OCI-LY1 (cell line): ENCODE measurements around the gene FAM32A.

Experiments
- CTCF ChIP-seq: fragments of 200-600 bp; sonication (generic), shearing (Covaris generic); IDR thresholded peaks from 2 replicates; pipeline ENCODE4 v1.5.1; 2017; ENCODE audit warnings: mild to moderate bottlenecking, antibody characterized with exemption, low read length, moderate library complexity, mixed read lengths
- EZH2 ChIP-seq: fragments of 200-600 bp; sonication (generic), shearing (Covaris generic); IDR thresholded peaks from 2 replicates; pipeline ENCODE4 v1.8.0; 2017; ENCODE audit warnings: borderline replicate concordance, mixed run types, mild to moderate bottlenecking, antibody characterized with exemption, low read length, moderate library complexity, mixed read lengths

GRCh38 chr19:16202320-16203255, 17.4 kb downstream of the FAM32A start:
- TF ChIP-seq CTCF (no peak), EZH2 (no peak)
